Breast epithelium (tissue), 4 donors: ENCODE results near the gene POU2F3. TPM values are rescaled to one million over a fixed set of nuclear protein-coding genes. Genes with fewer than 3 reads are reported as not detected.

Experiments used
- DNase-seq, 2 donors: peaks; one replicate each; pipeline ENCODE4 v3.0.0-alpha.2; 2019; ENCODE audit warnings: low spot score in 2 of 2
- H3K27ac ChIP-seq, 2 donors: fragments of 200-600 bp; sonication (generic) in 1 of 2; one replicate each; pipeline ENCODE4 v1.5.1; 2016 to 2019; ENCODE audit warnings: mild to moderate bottlenecking in 1 of 2
- H3K27me3 ChIP-seq, 2 donors: fragments of 200-600 bp; sonication (generic) in 1 of 2; one replicate each; pipeline versions ENCODE4 v1.5.1 to v1.6.0; 2017 to 2019; ENCODE audit warnings: control low read depth in 1 of 2, mild to moderate bottlenecking in 1 of 2
- H3K36me3 ChIP-seq: fragments of 200-600 bp; one replicate; pipeline ENCODE4 v1.5.1; 2019
- H3K4me1 ChIP-seq, 2 donors: fragments of 200-600 bp; sonication (generic); one replicate each; pipeline ENCODE4 v1.5.1; 2016 to 2019; ENCODE audit warnings: control low read depth in 1 of 2
- H3K4me3 ChIP-seq, 3 donors: fragments of 200-600 bp; sonication (generic); 1 replicate in 2 of 3; 2 replicates in 1 of 3; pipeline ENCODE4 v1.5.1; 2016 to 2019; ENCODE audit warnings: mild to moderate bottlenecking in 3 of 3, moderate library complexity in 2 of 3
- H3K9me3 ChIP-seq, 2 donors: fragments of 200-600 bp; sonication (generic) in 1 of 2; one replicate each; pipeline ENCODE4 v1.5.1; 2016 to 2019; ENCODE audit warnings: control low read depth in 1 of 2
- POLR2A ChIP-seq: fragments of 450-650 bp; IDR thresholded peaks from one replicate; pipeline ENCODE4 v1.6.1; 2016; ENCODE audit warnings: antibody characterized with exemption, mild to moderate bottlenecking, moderate library complexity
- POLR2AphosphoS5 ChIP-seq, 3 donors: sonication (generic); formaldehyde crosslinking; IDR thresholded peaks; one replicate each; pipeline ENCODE4 v1.6.1; 2017; ENCODE audit warnings: antibody characterized with exemption in 3 of 3
- intact Hi-C: fragments of 100-400 bp; cut with DNase I; formaldehyde crosslinking; loops from one replicate; pipeline ENCODE4 v1.15.1; 2023; ENCODE audit warnings: low total_unique reads
- total RNA-seq, 3 donors: library from RNA; depleted of rRNA; stranded (reverse); fragments of >200 nt; gene quantifications; one replicate each; pipeline ENCODE4 v1.1.0, GENCODE V29; 2016
- TF ChIP-seq, protein P1 (sequence below), 3 donors: fragments of 450-650 bp; IDR thresholded peaks; one replicate each; pipeline ENCODE4 v1.5.1; 2016 to 2017; ENCODE audit warnings: antibody characterized with exemption in 3 of 3, mild to moderate bottlenecking in 3 of 3, moderate library complexity in 3 of 3

Gene POU2F3
- total RNA-seq, 3 donors from 2014 or later = 3.9 to 7.0 TPM; not detected in 1

DNA sequence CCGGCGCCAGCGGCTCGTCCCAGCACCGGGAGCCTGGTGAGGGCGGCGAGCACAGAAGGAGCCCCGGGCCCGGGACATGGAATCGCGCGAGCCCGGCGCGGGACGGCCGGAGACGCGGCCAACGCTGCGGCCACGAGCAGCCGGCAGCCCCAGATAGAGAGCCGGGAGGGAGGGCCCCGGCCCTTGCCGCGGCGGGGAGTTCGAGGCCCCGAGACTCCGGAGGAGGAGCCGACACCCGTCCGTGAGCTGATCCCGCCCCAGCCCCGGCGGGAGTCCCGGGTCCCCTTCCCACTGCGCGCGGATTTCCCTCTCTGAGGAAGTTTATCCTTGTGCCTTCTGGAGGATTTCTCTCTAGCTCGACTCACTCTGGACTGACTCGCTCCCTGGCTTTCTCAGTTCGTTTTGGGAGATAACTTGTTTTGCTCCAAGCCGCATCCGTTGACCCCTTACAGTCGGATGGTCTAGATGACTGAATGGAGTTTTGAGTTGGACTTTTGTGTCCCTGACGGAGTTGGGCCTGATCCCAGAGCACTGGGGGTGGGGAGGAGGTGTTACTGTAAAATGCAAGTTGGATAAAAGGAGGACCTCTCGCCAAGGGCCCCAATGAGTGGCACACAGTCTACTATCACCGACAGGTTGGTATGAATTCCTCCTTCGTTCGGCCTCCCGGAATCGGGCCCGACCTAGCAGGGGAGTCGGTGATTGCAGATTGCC is 96.9 kb downstream of the POU2F3 start:
- no peak for DNase-seq
- no peaks in the 10 kb centered on the region for H3K9me3 ChIP-seq
- no peak for TF ChIP-seq POLR2A
- TF ChIP-seq, protein P1, sequence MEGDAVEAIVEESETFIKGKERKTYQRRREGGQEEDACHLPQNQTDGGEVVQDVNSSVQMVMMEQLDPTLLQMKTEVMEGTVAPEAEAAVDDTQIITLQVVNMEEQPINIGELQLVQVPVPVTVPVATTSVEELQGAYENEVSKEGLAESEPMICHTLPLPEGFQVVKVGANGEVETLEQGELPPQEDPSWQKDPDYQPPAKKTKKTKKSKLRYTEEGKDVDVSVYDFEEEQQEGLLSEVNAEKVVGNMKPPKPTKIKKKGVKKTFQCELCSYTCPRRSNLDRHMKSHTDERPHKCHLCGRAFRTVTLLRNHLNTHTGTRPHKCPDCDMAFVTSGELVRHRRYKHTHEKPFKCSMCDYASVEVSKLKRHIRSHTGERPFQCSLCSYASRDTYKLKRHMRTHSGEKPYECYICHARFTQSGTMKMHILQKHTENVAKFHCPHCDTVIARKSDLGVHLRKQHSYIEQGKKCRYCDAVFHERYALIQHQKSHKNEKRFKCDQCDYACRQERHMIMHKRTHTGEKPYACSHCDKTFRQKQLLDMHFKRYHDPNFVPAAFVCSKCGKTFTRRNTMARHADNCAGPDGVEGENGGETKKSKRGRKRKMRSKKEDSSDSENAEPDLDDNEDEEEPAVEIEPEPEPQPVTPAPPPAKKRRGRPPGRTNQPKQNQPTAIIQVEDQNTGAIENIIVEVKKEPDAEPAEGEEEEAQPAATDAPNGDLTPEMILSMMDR (IDR thresholded peaks at IDR 0.05) = no peak
- intact Hi-C loops = no loop called here
- no peaks in the 10 kb centered on the region for H3K27me3 ChIP-seq
- H3K4me1 ChIP-seq = peaks cover 4 to 10% of the 10 kb centered on the region in 2 donors
- H3K36me3 ChIP-seq = no peaks in the 10 kb centered on the region
- H3K27ac ChIP-seq = peak overlapping the region; percentile 98
- H3K4me3 ChIP-seq = peak overlapping the region; percentile 87 to 91 (median 90)

DNA sequence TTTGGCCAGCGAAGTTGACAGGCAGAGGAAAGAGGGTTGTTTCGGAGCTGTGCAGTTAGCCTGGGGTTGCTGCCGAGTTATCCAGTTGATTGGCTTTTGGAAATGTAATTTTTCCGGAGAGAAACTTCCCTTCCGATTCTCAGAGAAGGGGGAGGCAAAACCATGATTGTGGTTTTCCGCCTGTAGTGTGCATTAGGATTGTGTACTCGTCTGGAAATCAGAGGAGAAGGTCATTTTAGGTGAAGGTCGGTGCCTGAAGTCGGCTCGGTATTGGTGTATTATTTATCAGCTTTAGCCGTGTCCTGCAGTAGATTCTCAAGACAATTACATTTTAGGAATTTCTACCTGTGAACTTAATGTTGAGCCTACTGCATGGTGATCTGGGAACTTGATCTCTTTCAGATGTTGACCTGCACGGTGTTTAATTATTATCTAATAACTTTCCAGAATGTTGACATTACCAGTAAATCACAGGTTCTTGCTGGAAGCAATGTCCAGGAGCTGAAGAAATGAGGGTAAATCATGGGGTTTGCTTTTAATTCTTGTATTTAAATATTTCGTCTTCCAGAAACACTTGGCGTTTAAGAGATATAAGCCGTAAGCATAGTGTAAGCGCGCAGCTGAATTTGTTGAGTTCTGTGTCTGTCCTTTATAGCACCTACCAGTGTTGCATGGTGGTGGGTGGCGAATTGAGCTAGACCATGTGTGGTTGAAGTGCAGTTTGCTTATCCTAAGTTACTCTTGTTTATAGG is 97.6 kb downstream of the POU2F3 start:
- intact Hi-C loops = no loop called here
- Histone ChIP-seq H3K27ac (peak overlapping the region; percentile 98), H3K36me3 (no peaks in the 10 kb centered on the region), H3K4me3 (peak overlapping the region; percentile 87 to 91 (median 90)), H3K9me3 (no peaks in the 10 kb centered on the region), H3K27me3 (no peaks in the 10 kb centered on the region), H3K4me1 (peaks cover 4 to 10% of the 10 kb centered on the region in 2 donors)
- DNase-seq = no peak
- TF ChIP-seq, protein P1 (IDR thresholded peaks at IDR 0.05) = no peak
- TF ChIP-seq POLR2A (no peak), POLR2AphosphoS5 (IDR thresholded peaks at IDR 0.05) (no peak)

DNA sequence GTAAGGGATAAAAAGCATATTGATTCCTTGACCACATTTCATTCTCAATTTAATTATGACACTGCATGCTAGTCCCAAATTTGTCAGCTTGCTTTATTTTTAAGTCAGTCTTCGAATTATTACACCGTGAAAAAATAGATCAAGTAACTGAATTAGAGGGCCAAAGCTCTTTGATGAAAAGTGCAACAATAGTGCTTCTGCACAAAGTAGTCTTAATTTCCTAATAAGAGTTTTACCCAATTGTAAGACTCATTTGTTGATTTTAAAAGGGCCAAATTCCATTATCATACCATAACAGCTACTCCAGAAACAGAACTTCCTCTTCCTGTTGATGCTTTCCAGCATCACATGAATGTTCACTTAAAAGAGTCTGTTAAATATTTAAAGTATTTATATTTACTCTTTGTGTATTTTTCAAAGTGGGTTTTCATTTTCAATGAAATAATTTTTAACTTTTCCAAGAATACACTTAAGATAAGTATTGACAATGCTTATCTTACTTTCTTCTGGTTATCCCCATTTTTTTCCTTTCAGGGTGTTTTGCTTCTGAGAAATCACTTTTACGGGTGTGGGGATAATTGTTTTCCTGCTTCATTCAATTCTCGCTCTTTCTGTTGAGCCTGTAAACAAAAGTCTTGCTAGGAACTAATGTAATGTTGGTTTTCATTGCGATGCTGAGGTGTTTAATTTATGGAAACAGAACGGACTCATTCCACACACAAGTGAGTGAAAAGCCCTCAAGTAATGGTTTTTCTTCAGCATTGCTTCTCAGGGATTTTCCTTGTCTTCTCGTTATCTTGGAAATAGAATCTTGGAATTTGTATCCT is 98.4 kb downstream of the POU2F3 start:
- H3K27ac ChIP-seq = peak overlapping the region; percentile 98
- TF ChIP-seq POLR2A (no peak), POLR2AphosphoS5 (IDR thresholded peaks at IDR 0.05) (no peak)
- TF ChIP-seq, protein P1 (IDR thresholded peaks at IDR 0.05) = no peak

DNA sequence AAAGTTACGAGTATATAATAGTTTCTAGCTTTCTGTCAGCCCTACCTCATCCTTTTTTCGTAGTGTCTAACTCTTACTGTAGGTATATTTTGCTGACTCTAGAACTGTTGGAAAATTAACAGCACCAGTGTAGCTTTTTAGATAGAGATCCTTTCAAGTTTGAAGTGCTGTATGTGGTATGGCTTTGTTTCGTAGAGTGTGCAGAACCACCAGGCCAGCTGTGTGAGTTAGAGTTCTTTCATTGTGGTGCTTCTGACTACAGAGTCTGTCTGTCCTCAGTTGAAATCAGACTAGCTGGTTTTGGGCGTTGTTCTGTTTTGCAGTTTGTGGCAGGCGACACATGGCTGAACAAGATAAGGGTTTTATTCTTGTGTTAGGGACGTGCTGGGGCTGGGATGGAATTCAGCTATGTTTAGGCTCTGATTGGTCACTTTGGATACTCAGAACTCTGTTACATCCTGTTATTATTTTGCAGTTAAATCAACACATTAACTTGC is 99.5 kb downstream of the POU2F3 start:
- peaks cover 4 to 14% of the 10 kb centered on the region in 2 donors for H3K4me1 ChIP-seq
- DNase-seq = no peak
- H3K27me3 ChIP-seq = no peaks in the 10 kb centered on the region
- no peaks in the 10 kb centered on the region for H3K9me3 ChIP-seq
- no peaks in the 10 kb centered on the region for H3K36me3 ChIP-seq
- TF ChIP-seq, protein P1 (IDR thresholded peaks at IDR 0.05) = no peak
- TF ChIP-seq POLR2A = no peak
- TF ChIP-seq POLR2AphosphoS5 (IDR thresholded peaks at IDR 0.05) = no peak
- peak overlapping the region; percentile 55 to 90 (median 87) for H3K4me3 ChIP-seq
- intact Hi-C loops = no loop called here
- peak overlapping the region; percentile 36 to 42 for H3K27ac ChIP-seq

More for the DNA sequence above, 98.4 kb downstream of the POU2F3 start:
- Histone ChIP-seq H3K4me1 (peaks cover 4 to 10% of the 10 kb centered on the region in 2 donors), H3K4me3 (peak overlapping the region; percentile 87 to 91 (median 90)), H3K9me3 (no peaks in the 10 kb centered on the region), H3K36me3 (no peaks in the 10 kb centered on the region), H3K27me3 (no peaks in the 10 kb centered on the region)
- no peak for DNase-seq
- intact Hi-C loops = no loop called here
